HG03457 (cell line): ENCODE results near the gene COLQ.
A peak's percentile ranks its signal among the peaks of the same experiment; 100 is the strongest.
"Not testable (repeated sequence)": the region's sequence is repeated elsewhere in the genome, so short reads cannot be mapped to it uniquely, and the experiment has no call there.

Experiments
- ATAC-seq: cut with Tn5 transposase; IDR thresholded peaks from one replicate; pipeline ENCODE4 v1.9.1; 2021; ENCODE audit warnings: moderate number of reproducible peaks; ENCODE audit not compliant: unreplicated experiment

COLQ gene

DNA sequence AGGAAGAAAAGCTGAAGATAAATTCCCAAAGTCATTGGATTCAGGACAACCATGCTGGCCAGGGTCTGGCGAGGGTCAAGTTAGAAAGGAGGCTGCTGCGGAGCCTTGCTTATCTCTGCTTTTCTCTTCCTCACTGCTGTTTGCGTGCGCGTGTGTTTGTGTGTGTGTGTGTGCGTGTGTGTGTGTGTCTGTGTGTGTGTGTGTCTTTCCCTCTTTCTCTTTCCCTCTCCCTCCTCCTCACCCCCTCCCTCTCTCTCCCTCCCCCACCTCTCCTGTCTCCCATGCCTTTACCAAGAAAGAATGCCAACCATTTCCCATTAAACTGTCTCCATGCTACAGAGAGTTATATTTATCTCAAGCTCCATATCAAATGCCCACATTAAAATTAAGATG, at the start of gene COLQ:
Gene COLQ (minus strand): TSS at position 134 of the 393 bp plus-strand sequence. CDS start 81 bp downstream, at position 53.
- ATAC-seq, result no peak

GRCh38 chr3:15563190-15563589, 41.7 kb upstream of the COLQ start:
- no peak for ATAC-seq

DNA sequence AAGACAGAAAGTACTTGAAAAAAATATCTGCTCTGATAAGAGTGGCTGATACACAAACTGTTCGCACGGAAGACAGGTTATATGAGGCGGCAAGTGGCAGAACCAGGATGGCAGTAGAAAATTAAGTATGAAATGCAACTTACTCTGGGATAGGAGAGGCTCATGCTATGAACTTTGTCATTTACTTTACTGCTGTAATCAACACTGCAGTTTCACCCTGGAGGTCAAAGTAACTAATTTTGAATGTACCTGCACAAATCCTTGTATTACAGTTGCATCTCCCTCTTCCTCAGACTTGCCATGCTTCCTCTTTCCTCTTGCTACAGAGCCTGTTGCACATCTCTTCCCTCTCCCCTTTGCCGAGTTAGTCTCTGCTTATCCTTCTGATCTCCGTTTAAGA, 41.1 kb upstream of the COLQ start:
- no peak for ATAC-seq

- no peak for ATAC-seq
These were observed 37.1 kb upstream of the COLQ start for GRCh38 chr3:15558581-15558980.

DNA sequence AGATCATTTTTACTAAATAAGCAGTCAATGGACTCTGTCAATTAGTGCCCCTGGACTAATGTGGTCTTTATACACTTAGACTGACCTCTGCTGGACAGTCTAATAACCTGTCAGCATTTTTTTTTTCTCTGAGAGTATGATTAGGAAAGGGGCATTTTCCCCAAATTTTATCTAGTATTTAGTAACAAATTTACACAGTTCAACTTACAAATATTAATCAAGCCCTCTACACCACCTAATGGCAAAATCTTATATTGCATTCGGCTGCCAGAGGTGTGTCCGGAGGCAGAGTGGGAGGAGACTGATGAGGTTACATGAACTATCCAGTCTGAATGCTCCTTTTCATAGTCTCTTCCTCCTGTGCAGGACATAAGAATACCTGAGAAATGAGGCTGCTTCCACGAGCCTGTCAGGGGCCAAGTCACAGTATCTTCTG, 36.0 kb upstream of the COLQ start:
- no peak for ATAC-seq

DNA sequence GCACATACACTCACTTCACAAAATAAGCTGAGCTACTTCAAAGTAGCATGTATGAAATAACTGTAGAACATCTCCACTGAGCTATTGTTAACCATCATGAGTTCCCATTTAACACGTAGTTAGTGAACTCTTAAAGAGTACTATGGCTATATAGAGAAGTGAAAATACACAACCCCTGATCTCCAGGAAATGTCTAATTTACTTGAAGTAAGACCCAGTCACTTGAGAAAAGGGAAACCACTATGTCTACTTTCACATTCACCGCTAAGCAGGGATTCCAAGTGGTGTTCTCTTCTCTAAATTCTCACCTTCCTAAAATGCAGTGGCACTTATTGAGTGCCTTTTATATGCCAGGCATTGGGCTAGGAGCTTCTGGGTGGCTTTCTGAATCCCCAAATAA, 35.0 kb upstream of the COLQ start:
- peak; percentile 66 for ATAC-seq

DNA sequence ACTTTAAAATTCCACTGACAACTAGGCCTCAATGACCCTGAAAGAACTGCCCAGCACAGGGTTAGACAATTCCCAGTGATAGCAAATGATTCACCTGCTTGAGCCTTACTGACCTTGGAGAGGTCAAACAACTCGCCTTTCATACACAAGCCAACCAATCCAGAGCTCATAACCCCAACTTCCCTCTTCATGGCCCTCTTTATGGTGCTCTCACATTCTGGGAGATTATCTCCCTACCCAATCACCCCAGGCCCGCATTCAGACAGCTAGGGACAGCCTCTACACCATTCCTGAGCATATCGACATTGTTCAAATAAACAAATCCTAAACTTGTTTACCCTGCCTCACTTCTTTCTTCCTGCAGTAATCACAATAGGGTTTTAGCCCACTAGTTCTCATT, 32.2 kb upstream of the COLQ start:
- no peak for ATAC-seq

- no peak for ATAC-seq
These were observed 30.4 kb upstream of the COLQ start for GRCh38 chr3:15551902-15552301.

DNA sequence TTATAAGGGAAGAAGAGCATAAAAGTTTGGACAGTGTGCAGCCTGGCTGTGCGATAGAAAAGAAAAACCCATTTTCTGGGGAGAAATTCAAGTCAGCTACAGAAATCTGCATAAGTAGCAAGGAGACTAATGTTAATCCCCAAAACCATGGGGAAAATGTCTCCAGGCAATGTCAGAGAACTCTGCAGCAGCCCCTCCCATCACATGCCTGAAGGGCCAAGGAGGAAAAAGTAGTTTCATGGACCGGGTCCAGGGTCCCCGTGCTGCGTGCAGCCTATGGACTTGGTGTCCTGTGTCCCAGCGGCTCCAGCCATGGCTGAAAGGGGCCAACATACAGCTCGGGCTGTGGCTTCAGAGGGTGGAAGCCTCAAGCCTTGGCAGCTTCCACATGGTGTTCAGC, 28.3 kb upstream of the COLQ start:
- ATAC-seq, result no peak

- ATAC-seq, result no peak
These were observed 21.1 kb upstream of the COLQ start for GRCh38 chr3:15542614-15543013.

DNA sequence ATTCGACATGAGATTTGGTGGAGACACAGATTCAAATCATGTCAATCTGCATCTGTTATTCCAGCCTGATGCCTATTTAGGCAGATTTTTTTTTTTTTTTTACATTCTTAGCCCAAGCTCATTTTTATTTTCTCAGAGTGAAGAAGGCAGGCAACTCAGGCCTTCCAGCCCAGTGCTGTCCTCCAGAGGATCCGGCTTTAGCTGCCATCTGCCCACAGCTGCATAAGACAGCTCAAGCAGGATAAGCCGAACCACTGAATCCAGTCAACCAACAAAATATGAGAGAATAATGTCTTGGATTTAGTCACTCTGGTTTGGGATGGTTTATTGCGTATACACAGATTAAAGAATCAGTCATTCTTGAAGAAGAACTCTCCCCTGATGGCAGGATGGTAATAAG, 19.9 kb upstream of the COLQ start:
- ATAC-seq, result no peak

DNA sequence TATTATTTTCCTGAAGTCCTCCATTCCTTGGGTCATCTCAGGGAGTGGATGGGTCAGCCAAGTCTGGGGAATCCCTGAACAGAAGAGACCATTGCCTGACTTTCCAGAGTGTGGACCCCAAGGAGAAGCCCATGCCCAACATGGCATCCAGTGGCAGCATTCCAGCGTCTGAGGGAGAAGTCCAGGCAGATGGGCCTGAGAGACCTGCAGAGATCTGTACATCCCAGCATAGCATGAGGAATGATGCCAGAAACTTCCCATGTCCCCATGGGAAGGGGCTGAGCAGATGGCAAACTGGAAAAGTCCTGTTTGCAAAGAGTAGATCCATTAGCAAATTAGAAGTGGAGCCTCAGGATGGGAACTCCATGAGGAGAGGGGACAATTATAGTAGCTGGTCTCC, 17.6 kb upstream of the COLQ start:
- no peak for ATAC-seq

GRCh38 chr3:15538345-15538744, 16.8 kb upstream of the COLQ start:
- no peak for ATAC-seq

DNA sequence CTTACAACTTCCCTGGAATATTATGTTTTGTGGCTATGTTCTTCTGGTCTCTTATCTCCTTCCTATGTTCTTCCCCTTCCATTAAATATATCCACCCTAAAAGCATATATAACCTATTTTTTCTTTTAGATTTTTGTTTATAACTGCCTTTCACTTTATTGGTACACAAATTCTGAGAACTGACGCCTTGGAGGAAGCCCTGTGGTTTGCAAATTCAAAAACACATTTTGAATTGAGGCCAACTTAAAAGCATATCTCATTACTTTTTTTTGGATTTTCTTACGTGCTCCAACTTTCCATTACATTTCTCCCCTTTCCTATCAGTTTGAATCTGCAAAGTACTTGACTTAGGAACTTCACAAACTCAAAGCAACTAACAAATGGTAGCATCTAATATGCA, 15.3 kb upstream of the COLQ start:
- ATAC-seq, result no peak

- no peak for ATAC-seq
These were observed 14.2 kb upstream of the COLQ start for GRCh38 chr3:15535732-15536131.

DNA sequence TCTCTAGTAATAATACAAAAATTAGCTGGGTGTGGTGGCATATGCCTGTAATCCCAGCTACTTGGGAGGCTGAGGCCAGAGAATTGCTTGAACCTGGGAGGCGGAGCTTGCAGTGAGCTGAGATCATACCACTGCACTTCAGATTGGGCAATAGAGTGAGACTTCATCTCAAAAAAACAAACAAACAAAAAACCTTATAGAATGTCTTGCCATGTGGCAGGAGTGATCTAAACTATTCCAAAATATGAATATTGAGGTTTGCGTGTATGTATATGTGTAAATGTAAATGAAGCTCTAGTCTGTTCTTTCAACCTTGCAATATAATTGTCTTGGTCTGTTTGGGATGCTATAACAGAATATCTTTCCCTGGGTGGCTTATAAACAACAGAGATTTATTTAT, 11.1 kb upstream of the COLQ start:
- not testable (repeated sequence) for ATAC-seq

DNA sequence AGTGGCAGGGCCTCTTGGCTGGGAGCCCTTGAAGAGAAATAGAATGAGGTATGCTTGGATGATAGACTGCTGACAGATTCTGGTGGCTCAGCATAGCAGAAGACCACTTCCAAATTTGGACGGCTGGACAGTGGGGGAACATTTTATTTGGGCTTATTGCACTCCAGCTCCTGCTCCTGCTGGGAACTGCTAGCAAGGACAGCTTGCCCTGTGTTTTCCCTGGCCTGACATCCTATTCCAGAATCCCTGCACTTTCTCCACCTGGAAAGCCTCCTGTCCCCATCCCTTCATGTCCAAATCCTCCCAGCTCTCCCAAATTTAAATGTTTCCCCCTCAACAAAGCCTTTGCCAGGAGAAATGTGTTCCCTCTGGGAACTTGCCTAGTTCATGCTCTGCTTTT, 9.8 kb upstream of the COLQ start:
- no peak for ATAC-seq

DNA sequence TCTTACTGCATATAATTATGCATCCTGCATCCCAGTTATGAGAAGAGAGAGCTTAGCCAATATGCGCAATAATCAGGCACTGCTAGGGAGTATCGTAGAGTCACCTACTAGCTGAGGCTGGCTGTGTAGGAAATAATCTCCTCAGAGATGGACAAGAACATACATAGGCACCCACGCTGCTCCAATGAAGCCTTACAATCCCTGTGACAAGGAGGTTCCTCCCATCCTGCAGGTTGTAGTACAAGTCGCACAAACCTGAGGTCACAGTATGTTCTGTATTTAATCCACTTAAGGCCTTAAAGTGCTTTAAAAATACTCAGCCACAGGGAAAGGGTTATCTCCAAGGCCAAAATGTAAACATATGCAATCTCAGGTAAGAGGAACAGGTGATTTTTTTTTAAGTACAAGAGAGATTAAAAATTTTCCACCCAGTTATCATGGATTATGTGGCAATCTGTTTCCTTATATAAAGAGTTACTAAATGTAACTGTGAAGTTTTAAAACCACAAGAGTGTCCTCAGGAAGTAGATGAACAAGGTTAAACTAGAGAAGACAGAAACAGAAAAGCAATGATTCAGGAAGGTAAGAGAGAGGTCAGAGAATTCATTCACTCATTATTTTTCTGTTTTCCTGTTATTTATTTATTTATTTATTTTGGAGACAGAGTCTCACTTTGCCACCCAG, 7.5 kb upstream of the COLQ start:
- no peak for ATAC-seq

- no peak for ATAC-seq
These were observed 5.5 kb upstream of the COLQ start for GRCh38 chr3:15527031-15527459.

DNA sequence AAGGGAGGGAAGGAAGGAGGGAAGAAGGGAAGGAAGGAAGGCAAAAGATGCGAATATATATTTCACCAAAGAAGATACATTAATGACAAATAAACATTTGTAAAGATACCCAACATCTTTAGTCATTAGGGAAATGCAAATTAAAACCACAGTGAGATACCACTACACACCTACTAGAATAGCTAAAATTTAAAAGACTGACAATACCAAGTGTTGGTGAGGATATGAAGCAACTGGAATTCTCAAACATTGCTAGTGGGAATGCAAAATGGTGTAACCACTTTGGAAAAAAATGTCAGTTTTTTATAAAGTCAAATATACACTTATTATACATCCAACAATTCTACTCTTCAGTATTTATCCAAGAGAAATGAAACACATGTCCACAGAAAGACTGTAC, 4.3 kb upstream of the COLQ start:
- ATAC-seq, result no peak

DNA sequence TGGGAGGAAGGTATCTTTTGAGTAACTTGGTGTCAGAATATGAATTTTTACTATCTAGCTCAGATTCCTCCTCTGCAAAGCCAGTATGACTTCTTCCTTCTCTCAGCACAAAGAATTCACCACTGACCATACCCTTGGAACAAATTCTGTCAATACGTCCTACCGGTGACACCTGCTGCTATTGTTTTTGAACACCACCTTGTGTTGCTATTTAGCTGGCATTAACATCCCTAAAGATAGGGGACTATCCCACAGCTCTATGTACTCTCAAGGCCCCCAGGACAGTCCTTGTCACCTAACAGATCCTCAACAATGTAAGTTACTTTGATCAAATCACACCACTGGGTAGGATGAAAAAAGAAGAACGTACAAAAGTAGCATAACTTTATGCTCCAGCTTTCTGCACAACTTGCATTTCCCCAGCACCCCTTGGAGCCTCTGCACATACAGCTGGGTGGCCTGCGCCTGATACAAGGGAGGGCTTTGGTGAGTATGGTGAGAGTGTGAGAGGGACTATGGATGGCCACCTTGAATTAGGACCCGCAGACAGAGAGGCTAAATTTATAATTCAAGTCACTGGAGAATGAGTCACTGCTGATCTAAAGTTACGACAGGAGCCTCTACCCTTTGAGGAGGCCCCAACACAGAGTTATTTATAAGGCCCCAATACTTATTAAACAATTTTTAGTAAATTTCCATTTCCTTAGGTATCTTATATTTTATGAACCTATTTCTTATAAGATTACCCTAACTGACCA, 2.3 kb upstream of the COLQ start:
- no peak for ATAC-seq

GRCh38 chr3:15522016-15522415, 510 bp upstream of the COLQ start:
- no peak for ATAC-seq
